SJSA1 (cell line): ENCODE results near the gene ANO9. TPM values are rescaled to one million over a fixed set of nuclear protein-coding genes. Genes with fewer than 3 reads are reported as not detected.
"Not testable (repeated sequence)": the region's sequence is repeated elsewhere in the genome, so short reads cannot be mapped to it uniquely, and the experiment has no call there.

ENCODE experiments used
- DNase-seq, 2 experiments: peaks; one replicate each; pipeline ENCODE4 v3.0.0-alpha.2; 2015 to 2020; ENCODE audit warnings: low spot score in 2 of 2, low read depth in 1 of 2
- H3K27ac ChIP-seq: fragments of 250-450 bp; sonication (Bioruptor Pico); 2 replicates; pipeline ENCODE4 v1.5.1; 2020; ENCODE audit warnings: mild to moderate bottlenecking, moderate library complexity
- H3K27me3 ChIP-seq: fragments of 250-450 bp; sonication (Bioruptor Pico); replicated peaks from 2 replicates; pipeline ENCODE4 v1.5.1; 2020; ENCODE audit warnings: mild to moderate bottlenecking, moderate library complexity
- H3K36me3 ChIP-seq: fragments of 250-450 bp; sonication (Bioruptor Pico); 2 replicates; pipeline ENCODE4 v1.5.1; 2020; ENCODE audit warnings: mild to moderate bottlenecking
- H3K4me1 ChIP-seq: fragments of 250-450 bp; sonication (Bioruptor Pico); replicated peaks from 2 replicates; pipeline ENCODE4 v1.6.1; 2021; ENCODE audit warnings: mild to moderate bottlenecking
- H3K4me3 ChIP-seq: fragments of 250-450 bp; sonication (Bioruptor Pico); 2 replicates; pipeline ENCODE4 v1.5.1; 2020; ENCODE audit warnings: mild to moderate bottlenecking
- H3K9me3 ChIP-seq: fragments of 250-450 bp; sonication (Bioruptor Pico); replicated peaks from 2 replicates; pipeline ENCODE4 v1.5.1; 2020; ENCODE audit warnings: mild to moderate bottlenecking
- total RNA-seq: library from RNA; depleted of rRNA; stranded (reverse); fragments of >200 nt; shearing (Covaris generic); gene quantifications from 2 replicates; pipeline ENCODE4 v1.2.3, GENCODE V29; 2014

ANO9 gene
- total RNA-seq, 1 experiment from 2014 or later = not detected

GRCh38 chr11:407651-408123 is 34.1 kb downstream of the ANO9 start:
- H3K4me1 ChIP-seq = 0 out of 2 replicates have a peak, but pooled peaks cover 3% of the 10 kb centered on the region
- H3K27me3 ChIP-seq = peaks cover 9% of the 10 kb centered on the region; the same call in 1 of the 2 replicates
- DNase-seq = no peak
- no peaks in the 10 kb centered on the region for H3K9me3 ChIP-seq
- H3K4me3 ChIP-seq = no peak overlapping the region
- no peak overlapping the region for H3K27ac ChIP-seq
- no peaks in the 10 kb centered on the region for H3K36me3 ChIP-seq

- Histone ChIP-seq H3K9me3 (no peaks in the 10 kb centered on the region), H3K4me1 (0 out of 2 replicates have a peak, but pooled peaks cover 3% of the 10 kb centered on the region), H3K27me3 (peaks cover 9% of the 10 kb centered on the region; the same call in 1 of the 2 replicates), H3K4me3 (peak overlapping the region; percentile 27), H3K36me3 (no peaks in the 10 kb centered on the region), H3K27ac (no peak overlapping the region)
- peak in 1 of 2 experiments; percentile 61 for DNase-seq
These were observed 34.8 kb downstream of the ANO9 start for GRCh38 chr11:406796-407650.

GRCh38 chr11:405954-406795 is 35.6 kb downstream of the ANO9 start:
- Histone ChIP-seq H3K4me3 (peak overlapping the region; percentile 27), H3K27me3 (peaks cover 9% of the 10 kb centered on the region; the same call in 1 of the 2 replicates), H3K4me1 (0 out of 2 replicates have a peak, but pooled peaks cover 3% of the 10 kb centered on the region), H3K27ac (no peak overlapping the region), H3K36me3 (no peaks in the 10 kb centered on the region), H3K9me3 (no peaks in the 10 kb centered on the region)
- no peak for DNase-seq

GRCh38 chr11:405323-405953 is 36.4 kb downstream of the ANO9 start:
- H3K36me3 ChIP-seq = no peaks in the 10 kb centered on the region
- H3K27ac ChIP-seq = no peak overlapping the region
- H3K4me3 ChIP-seq = no peak overlapping the region
- DNase-seq = no peak
- H3K27me3 ChIP-seq = peaks cover 10% of the 10 kb centered on the region
- H3K9me3 ChIP-seq = no peaks in the 10 kb centered on the region
- 0 out of 2 replicates have a peak, but pooled peaks cover 3% of the 10 kb centered on the region for H3K4me1 ChIP-seq

GRCh38 chr11:404551-405264 is 37.1 kb downstream of the ANO9 start:
- Histone ChIP-seq H3K9me3 (no peaks in the 10 kb centered on the region), H3K27ac (no peak overlapping the region), H3K36me3 (no peaks in the 10 kb centered on the region), H3K27me3 (peaks cover 17% of the 10 kb centered on the region), H3K4me1 (0 out of 2 replicates have a peak, but pooled peaks cover 3% of the 10 kb centered on the region), H3K4me3 (no peak overlapping the region)
- DNase-seq = no peak

GRCh38 chr11:403761-404431 is 37.9 kb downstream of the ANO9 start:
- no peak overlapping the region for H3K27ac ChIP-seq
- peaks cover 19% of the 10 kb centered on the region for H3K27me3 ChIP-seq

GRCh38 chr11:403021-403760 is 38.6 kb downstream of the ANO9 start:
- no peak for DNase-seq
- H3K27ac ChIP-seq = no peak overlapping the region
- H3K27me3 ChIP-seq = peaks cover 19% of the 10 kb centered on the region
- H3K4me3 ChIP-seq = no peak overlapping the region
- H3K36me3 ChIP-seq = no peaks in the 10 kb centered on the region
- H3K4me1 ChIP-seq = 0 out of 2 replicates have a peak, but pooled peaks cover 3% of the 10 kb centered on the region
- no peaks in the 10 kb centered on the region for H3K9me3 ChIP-seq

More at GRCh38 chr11:403761-404431, 37.9 kb downstream of the ANO9 start:
- Histone ChIP-seq H3K4me1 (0 out of 2 replicates have a peak, but pooled peaks cover 3% of the 10 kb centered on the region), H3K4me3 (no peak overlapping the region), H3K9me3 (no peaks in the 10 kb centered on the region), H3K36me3 (no peaks in the 10 kb centered on the region)
- DNase-seq = no peak

GRCh38 chr11:401196-401595 is 40.6 kb downstream of the ANO9 start:
- not testable (repeated sequence) for H3K27ac ChIP-seq, DNase-seq, H3K9me3 ChIP-seq, H3K36me3 ChIP-seq, H3K4me3 ChIP-seq
- Histone ChIP-seq H3K27me3 (peaks cover 19% of the 10 kb centered on the region), H3K4me1 (peaks cover 14% of the 10 kb centered on the region)

GRCh38 chr11:400241-400689 is 41.5 kb downstream of the ANO9 start:
- Histone ChIP-seq H3K4me3 (no peak overlapping the region), H3K9me3 (no peaks in the 10 kb centered on the region)

GRCh38 chr11:399731-400211 is 42.0 kb downstream of the ANO9 start:
- no peak overlapping the region for H3K27ac ChIP-seq
- peaks cover 19% of the 10 kb centered on the region for H3K27me3 ChIP-seq
- H3K36me3 ChIP-seq = no peaks in the 10 kb centered on the region
- no peaks in the 10 kb centered on the region for H3K9me3 ChIP-seq
- H3K4me3 ChIP-seq = no peak overlapping the region
- no peak for DNase-seq
- H3K4me1 ChIP-seq = peaks cover 20% of the 10 kb centered on the region

More at GRCh38 chr11:400241-400689, 41.5 kb downstream of the ANO9 start:
- no peak for DNase-seq
- H3K27ac ChIP-seq = no peak overlapping the region
- peaks cover 15% of the 10 kb centered on the region for H3K4me1 ChIP-seq
- peaks cover 19% of the 10 kb centered on the region for H3K27me3 ChIP-seq
- H3K36me3 ChIP-seq = no peaks in the 10 kb centered on the region

GRCh38 chr11:398826-399225 is 43.0 kb downstream of the ANO9 start:
- Histone ChIP-seq H3K27ac (no peak overlapping the region), H3K4me1 (peaks cover 29% of the 10 kb centered on the region), H3K4me3 (no peak overlapping the region), H3K9me3 (no peaks in the 10 kb centered on the region), H3K36me3 (no peaks in the 10 kb centered on the region), H3K27me3 (peaks cover 19% of the 10 kb centered on the region)
- DNase-seq = no peak
